MCF 10A (cell line): ENCODE results near the gene LENEP. TPM values are rescaled to one million over a fixed set of nuclear protein-coding genes. Genes with fewer than 3 reads are reported as not detected.
A peak's percentile ranks its signal among the peaks of the same experiment; 100 is the strongest.
"Not testable (repeated sequence)": the region's sequence is repeated elsewhere in the genome, so short reads cannot be mapped to it uniquely, and the experiment has no call there.

Source experiments
- BruUV-seq: library from RNA; stranded (reverse); fragments of 400-500 nt; replicated peaks from 2 replicates; lab custom pipeline; 2021; lab: Mats Ljungman, UMichigan
- CTCF ChIA-PET: fragments of 300-600 bp; sonication (Branson Sonifier 250); formaldehyde crosslinking; extraction: SDS; loops from one replicate; lab custom pipeline; 2021; ENCODE audit warnings: antibody characterized with exemption, inconsistent platforms; lab: Yijun Ruan, JAX
- POLR2A ChIA-PET: fragments of 300-600, 350-650 bp; sonication (Branson Sonifier 250); formaldehyde crosslinking; extraction: SDS; loops from one replicate; lab custom pipeline; 2020; ENCODE audit warnings: antibody characterized with exemption, inconsistent platforms; lab: Yijun Ruan, JAX
- DNase-seq: peaks from one replicate; pipeline ENCODE4 v3.0.0-alpha.2; 2018; ENCODE audit not compliant: unreplicated experiment
- H3K27ac Mint-ChIP-seq: one replicate; pipeline ENCODE4 v1.8.0; 2022; ENCODE audit warnings: mild to moderate bottlenecking, low read depth, mixed read lengths; ENCODE audit not compliant: unreplicated experiment
- H3K27me3 Mint-ChIP-seq: one replicate; pipeline ENCODE4 v1.8.0; 2022; ENCODE audit warnings: mixed read lengths; ENCODE audit not compliant: insufficient read depth, unreplicated experiment
- H3K36me3 Mint-ChIP-seq: one replicate; pipeline ENCODE4 v1.8.0; 2022; ENCODE audit warnings: mild to moderate bottlenecking, moderate library complexity, mixed read lengths; ENCODE audit not compliant: insufficient read depth, unreplicated experiment
- H3K4me1 Mint-ChIP-seq: one replicate; pipeline ENCODE4 v1.8.0; 2022; ENCODE audit warnings: mixed read lengths; ENCODE audit not compliant: insufficient read depth, unreplicated experiment
- H3K4me3 Mint-ChIP-seq: one replicate; pipeline ENCODE4 v1.8.0; 2022; ENCODE audit warnings: mild to moderate bottlenecking, moderate library complexity, mixed read lengths; ENCODE audit not compliant: unreplicated experiment
- H3K9me3 Mint-ChIP-seq: one replicate; pipeline ENCODE4 v1.8.0; 2022; ENCODE audit warnings: mixed read lengths; ENCODE audit not compliant: unreplicated experiment
- CTCF ChIP-seq: fragments of 200-600 bp; IDR thresholded peaks from one replicate; pipeline ENCODE4 v1.8.0; 2022; ENCODE audit warnings: antibody characterized with exemption, mild to moderate bottlenecking; ENCODE audit not compliant: unreplicated experiment
- intact Hi-C: fragments of 100-400 bp; cut with micrococcal nuclease; formaldehyde crosslinking; loops from 2 replicates; pipeline ENCODE4 v1.14.1; 2022
- total RNA-seq: library from RNA; stranded (reverse); gene quantifications from 2 replicates; pipeline ENCODE4 v1.2.3, GENCODE V29; 2022

The LENEP gene
- total RNA-seq, 1 experiment from 2014 or later = not detected

- ChIA-PET CTCF (interaction anchor here (0.6 to 1.1 kb wide), 3 partner anchors 10 to 82 kb away, joined by 3 to 4 read pairs (median 4); no protein-coding TSS in a partner anchor), POLR2A (interaction anchor here (0.5 to 41.1 kb wide), 3 partner anchors 1 to 158 kb away, joined by 3 to 1917 read pairs (median 1917); partner anchors contain the start of genes CKS1B, FLAD1, LENEP and PBXIP1)
- Mint-ChIP-seq H3K9me3 (no peaks in the 10 kb centered on the region), H3K4me3 (no peak overlapping the region), H3K4me1 (peaks cover 17% of the 10 kb centered on the region), H3K36me3 (peaks cover 58% of the 10 kb centered on the region), H3K27ac (no peak overlapping the region), H3K27me3 (no peaks in the 10 kb centered on the region)
- no peak for DNase-seq
- intact Hi-C loops = no loop called here
- no peak for TF ChIP-seq CTCF
- no TSS peak for BruUV-seq
These were observed 3.1 kb upstream of the LENEP start for GRCh38 chr1:154990276-154990675.

GRCh38 chr1:154992721-154993571 is 440 bp upstream of the LENEP start:
- Mint-ChIP-seq H3K4me3 (no peak overlapping the region), H3K36me3 (peaks cover 35% of the 10 kb centered on the region), H3K27ac (peak overlapping the region; percentile 50), H3K27me3 (no peaks in the 10 kb centered on the region), H3K9me3 (no peaks in the 10 kb centered on the region), H3K4me1 (peaks cover 32% of the 10 kb centered on the region)
- BruUV-seq = no TSS peak
- intact Hi-C loops = no loop called here
- DNase-seq = no peak
- POLR2A ChIA-PET = interaction anchor here (0.6 to 41.1 kb wide), 8 partner anchors 8 to 156 kb away, joined by 3 to 1917 read pairs (median 4); partner anchors contain the start of genes CKS1B, FLAD1, PBXIP1 and PYGO2
- CTCF ChIA-PET = interaction anchor here (0.6 to 9.4 kb wide), 12 partner anchors 8 to 510 kb away, joined by 3 to 118 read pairs (median 5); partner anchors contain the start of genes ADAM15, FLAD1 and SHC1
- TF ChIP-seq CTCF = no peak

GRCh38 chr1:154994269-154994587 is 842 bp downstream of the LENEP start:
- peaks cover 24% of the 10 kb centered on the region for H3K36me3 Mint-ChIP-seq
- peak overlapping the region; percentile 68 for H3K27ac Mint-ChIP-seq
- peaks cover 34% of the 10 kb centered on the region for H3K4me1 Mint-ChIP-seq
- no peak for TF ChIP-seq CTCF
- BruUV-seq = no TSS peak
- H3K27me3 Mint-ChIP-seq = no peaks in the 10 kb centered on the region
- no peak for DNase-seq
- ChIA-PET POLR2A (interaction anchor here (0.7 to 41.1 kb wide), 11 partner anchors 10 to 202 kb away, joined by 3 to 1917 read pairs (median 4); partner anchors contain the start of genes ADAM15, CKS1B, FLAD1 and PBXIP1), CTCF (interaction anchor here (0.6 to 9.4 kb wide), 14 partner anchors 9 to 500 kb away, joined by 3 to 118 read pairs (median 7); partner anchors contain the start of genes ADAM15, FLAD1, PYGO2 and SHC1)
- H3K9me3 Mint-ChIP-seq = no peaks in the 10 kb centered on the region
- intact Hi-C loops = no loop called here
- H3K4me3 Mint-ChIP-seq = no peak overlapping the region

GRCh38 chr1:154994591-154994990 is 1.2 kb downstream of the LENEP start:
- Mint-ChIP-seq H3K4me3 (no peak overlapping the region), H3K36me3 (peaks cover 21% of the 10 kb centered on the region), H3K4me1 (peaks cover 34% of the 10 kb centered on the region), H3K27me3 (no peaks in the 10 kb centered on the region), H3K27ac (peak overlapping the region; percentile 68), H3K9me3 (no peaks in the 10 kb centered on the region)
- BruUV-seq = TSS peak; percentile 13
- CTCF ChIA-PET = interaction anchor here (0.6 to 9.4 kb wide), 16 partner anchors 9 to 500 kb away, joined by 3 to 118 read pairs (median 6); partner anchors contain the start of genes ADAM15, FLAD1, PYGO2 and SHC1
- intact Hi-C loops = no loop called here
- DNase-seq = no peak
- no peak for TF ChIP-seq CTCF
- POLR2A ChIA-PET = interaction anchor here (0.7 to 41.1 kb wide), 11 partner anchors 10 to 202 kb away, joined by 3 to 1917 read pairs (median 4); partner anchors contain the start of genes ADAM15, CKS1B, FLAD1 and PBXIP1

GRCh38 chr1:154995301-154995983 is 2.1 kb downstream of the LENEP start:
- BruUV-seq, H3K27me3 Mint-ChIP-seq, H3K27ac Mint-ChIP-seq, intact Hi-C loops, H3K9me3 Mint-ChIP-seq, H3K4me3 Mint-ChIP-seq: not testable (repeated sequence)
- Mint-ChIP-seq H3K4me1 (peaks cover 38% of the 10 kb centered on the region), H3K36me3 (peaks cover 12% of the 10 kb centered on the region)
- peak; percentile 92 for DNase-seq
- ChIA-PET CTCF (interaction anchor here (0.6 to 9.4 kb wide), 24 partner anchors 9 to 1019 kb away, joined by 3 to 118 read pairs (median 4); partner anchors contain the start of genes ADAM15, FLAD1, KRTCAP2 and PBXIP1), POLR2A (interaction anchor here (0.6 to 41.1 kb wide), 6 partner anchors 9 to 58 kb away, joined by 3 to 1917 read pairs (median 6); partner anchors contain the start of genes CKS1B, FLAD1, PBXIP1 and PMVK)
